ENCODE data around the gene KRT12. TPM values are rescaled to one million over a fixed set of nuclear protein-coding genes. Genes with fewer than 3 reads are reported as not detected.
A peak's percentile ranks its signal among the peaks of the same experiment; 100 is the strongest.
"Not testable (repeated sequence)": the region's sequence is repeated elsewhere in the genome, so short reads cannot be mapped to it uniquely, and the experiment has no call there.

KRT12 gene
- total RNA-seq, 1 donor: not detected

GRCh38 chr17:40818733-40819527 is 48.1 kb downstream of the KRT12 start:
- peak overlapping the region; percentile 75 for H3K4me3 ChIP-seq (ENCODE audit: low read depth, low read length)
- DNase-seq (ENCODE audit: low read depth): peak; percentile 71
- TF ChIP-seq CTCF (IDR thresholded peaks at IDR 0.05; ENCODE audit: insufficient read depth, low read length): no peak

GRCh38 chr17:40818343-40818732 is 48.7 kb downstream of the KRT12 start:
- DNase-seq (ENCODE audit: low read depth): no peak
- peak overlapping the region; percentile 71 for H3K4me3 ChIP-seq (ENCODE audit: low read depth, low read length)
- no peak for TF ChIP-seq CTCF (IDR thresholded peaks at IDR 0.05; ENCODE audit: insufficient read depth, low read length)

- TF ChIP-seq CTCF (IDR thresholded peaks at IDR 0.05; ENCODE audit: insufficient read depth, low read length): no peak
- DNase-seq (ENCODE audit: low read depth): no peak
- no peak overlapping the region for H3K4me3 ChIP-seq (ENCODE audit: low read depth, low read length)
Measured at GRCh38 chr17:40817103-40817682, 49.8 kb downstream of the KRT12 start.

- TF ChIP-seq CTCF (IDR thresholded peaks at IDR 0.05; ENCODE audit: insufficient read depth, low read length): no peak
- DNase-seq (ENCODE audit: low read depth): no peak
- H3K4me3 ChIP-seq (ENCODE audit: low read depth, low read length): no peak overlapping the region
Measured at GRCh38 chr17:40816569-40816968, 50.5 kb downstream of the KRT12 start.

- DNase-seq (ENCODE audit: low read depth): no peak
- no peak for TF ChIP-seq CTCF (IDR thresholded peaks at IDR 0.05; ENCODE audit: insufficient read depth, low read length)
- no peak overlapping the region for H3K4me3 ChIP-seq (ENCODE audit: low read depth, low read length)
Measured at GRCh38 chr17:40815381-40815780, 51.6 kb downstream of the KRT12 start.

- H3K4me3 ChIP-seq (ENCODE audit: low read depth, low read length): not testable (repeated sequence)
Measured at GRCh38 chr17:40814657-40815056, 52.4 kb downstream of the KRT12 start.

GRCh38 chr17:40813804-40814203 is 53.2 kb downstream of the KRT12 start:
- no peak overlapping the region for H3K4me3 ChIP-seq (ENCODE audit: low read depth, low read length)
- no peak for TF ChIP-seq CTCF (IDR thresholded peaks at IDR 0.05; ENCODE audit: insufficient read depth, low read length)
- DNase-seq (ENCODE audit: low read depth): peak; percentile 13

More at GRCh38 chr17:40814657-40815056, 52.4 kb downstream of the KRT12 start:
- DNase-seq (ENCODE audit: low read depth): not testable (repeated sequence)
